NCI-H128 (cell line): ENCODE data around the gene TBX15.

Experiments
- DNase-seq: peaks from one replicate; lab custom pipeline; 2025; ENCODE audit not compliant: unreplicated experiment; lab: John Stamatoyannopoulos, UW

The TBX15 gene

GRCh38 chr1:118899340-118899739 is 88.8 kb downstream of the TBX15 start:
- no peak for DNase-seq

- DNase-seq: no peak
Measured at GRCh38 chr1:118898712-118899111, 89.4 kb downstream of the TBX15 start.

- no peak for DNase-seq
Measured at GRCh38 chr1:118896416-118896815, 91.7 kb downstream of the TBX15 start.

- no peak for DNase-seq
Measured at GRCh38 chr1:118894836-118895235, 93.3 kb downstream of the TBX15 start.

GRCh38 chr1:118890851-118891384 is 97.2 kb downstream of the TBX15 start:
- no peak for DNase-seq

- no peak for DNase-seq
Measured at GRCh38 chr1:118884946-118885345, 103.2 kb downstream of the TBX15 start.

GRCh38 chr1:118881751-118882150 is 106.4 kb downstream of the TBX15 start:
- DNase-seq: no peak

GRCh38 chr1:118878661-118879060 is 109.5 kb downstream of the TBX15 start:
- DNase-seq: no peak

- no peak for DNase-seq
Measured at GRCh38 chr1:118877668-118878396, 110.3 kb downstream of the TBX15 start.

GRCh38 chr1:118871582-118872171 is 116.5 kb downstream of the TBX15 start:
- DNase-seq: no peak

- DNase-seq: no peak
Measured at GRCh38 chr1:118868387-118868786, 119.8 kb downstream of the TBX15 start.

- no peak for DNase-seq
Measured at GRCh38 chr1:118866330-118866729, 121.8 kb downstream of the TBX15 start.

- no peak for DNase-seq
Measured at GRCh38 chr1:118863688-118864087, 124.5 kb downstream of the TBX15 start.

- DNase-seq: no peak
Measured at GRCh38 chr1:118862755-118863154, 125.4 kb downstream of the TBX15 start.

GRCh38 chr1:118861216-118861615 is 126.9 kb downstream of the TBX15 start:
- DNase-seq: no peak

GRCh38 chr1:118859999-118860398 is 128.1 kb downstream of the TBX15 start:
- no peak for DNase-seq

GRCh38 chr1:118846443-118846842 is 141.7 kb downstream of the TBX15 start:
- DNase-seq: no peak

- peak; percentile 91 for DNase-seq
Measured at GRCh38 chr1:118842452-118843201, 145.5 kb downstream of the TBX15 start.

GRCh38 chr1:118841521-118841920 is 146.6 kb downstream of the TBX15 start:
- DNase-seq: no peak
